C4-2B (cell line): ENCODE data around the gene NLGN1.

Source experiments
- H3K27ac ChIP-seq: fragments of 450-650 bp; 2 replicates; pipeline ENCODE4 v1.5.1; 2017
- ZFX ChIP-seq: fragments of 450-650 bp; IDR thresholded peaks from 2 replicates; pipeline ENCODE4 v1.6.1; 2017
- TF ChIP-seq, protein P1 (sequence below): fragments of 450-650 bp; conservative IDR thresholded peaks from 2 replicates; pipeline ENCODE4 v1.5.1; 2017; ENCODE audit warnings: mild to moderate bottlenecking

Gene NLGN1

DNA sequence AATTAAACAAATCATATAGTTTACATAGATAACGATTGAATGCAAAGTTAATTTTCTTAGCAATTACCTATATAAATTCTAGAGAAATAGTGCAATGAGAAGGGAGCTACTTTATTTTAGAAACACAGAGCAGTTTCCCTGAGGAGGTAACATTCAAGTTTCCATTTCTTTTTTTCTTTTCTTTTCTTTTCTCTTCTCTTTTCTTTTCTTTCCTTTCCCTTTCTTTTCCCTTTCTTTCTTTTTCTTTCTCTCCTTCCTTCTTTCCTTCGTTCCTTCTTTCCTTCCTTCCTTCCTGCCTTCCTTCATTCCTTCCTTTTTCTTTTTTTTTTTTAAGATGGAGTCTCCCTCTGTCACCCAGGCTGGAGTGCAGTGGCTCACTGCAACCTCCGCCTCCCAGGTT, 417.3 kb downstream of the NLGN1 start:
- H3K27ac ChIP-seq: no peak overlapping the region
- TF ChIP-seq, protein P1, sequence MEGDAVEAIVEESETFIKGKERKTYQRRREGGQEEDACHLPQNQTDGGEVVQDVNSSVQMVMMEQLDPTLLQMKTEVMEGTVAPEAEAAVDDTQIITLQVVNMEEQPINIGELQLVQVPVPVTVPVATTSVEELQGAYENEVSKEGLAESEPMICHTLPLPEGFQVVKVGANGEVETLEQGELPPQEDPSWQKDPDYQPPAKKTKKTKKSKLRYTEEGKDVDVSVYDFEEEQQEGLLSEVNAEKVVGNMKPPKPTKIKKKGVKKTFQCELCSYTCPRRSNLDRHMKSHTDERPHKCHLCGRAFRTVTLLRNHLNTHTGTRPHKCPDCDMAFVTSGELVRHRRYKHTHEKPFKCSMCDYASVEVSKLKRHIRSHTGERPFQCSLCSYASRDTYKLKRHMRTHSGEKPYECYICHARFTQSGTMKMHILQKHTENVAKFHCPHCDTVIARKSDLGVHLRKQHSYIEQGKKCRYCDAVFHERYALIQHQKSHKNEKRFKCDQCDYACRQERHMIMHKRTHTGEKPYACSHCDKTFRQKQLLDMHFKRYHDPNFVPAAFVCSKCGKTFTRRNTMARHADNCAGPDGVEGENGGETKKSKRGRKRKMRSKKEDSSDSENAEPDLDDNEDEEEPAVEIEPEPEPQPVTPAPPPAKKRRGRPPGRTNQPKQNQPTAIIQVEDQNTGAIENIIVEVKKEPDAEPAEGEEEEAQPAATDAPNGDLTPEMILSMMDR: no peak

DNA sequence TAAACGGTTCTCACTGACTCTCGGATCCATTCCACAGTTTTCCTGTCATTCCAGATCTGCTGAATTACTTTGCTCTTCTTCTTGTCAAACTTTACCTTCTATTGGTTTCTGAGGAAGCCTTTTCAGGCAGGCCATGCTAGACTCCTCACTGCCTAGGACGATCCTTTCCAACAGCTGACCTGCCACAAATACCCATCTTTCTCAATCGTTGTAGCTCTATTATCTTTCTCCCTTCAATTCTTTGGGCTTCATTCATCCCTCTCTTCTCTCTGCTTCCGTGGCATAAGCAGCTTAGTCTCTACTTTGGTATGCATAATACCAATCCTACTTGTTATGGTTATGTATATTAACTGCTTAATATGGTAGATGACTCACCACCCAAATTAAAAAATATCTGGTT, 421.8 kb downstream of the NLGN1 start:
- TF ChIP-seq, protein P1: no peak
- no peak for TF ChIP-seq ZFX

DNA sequence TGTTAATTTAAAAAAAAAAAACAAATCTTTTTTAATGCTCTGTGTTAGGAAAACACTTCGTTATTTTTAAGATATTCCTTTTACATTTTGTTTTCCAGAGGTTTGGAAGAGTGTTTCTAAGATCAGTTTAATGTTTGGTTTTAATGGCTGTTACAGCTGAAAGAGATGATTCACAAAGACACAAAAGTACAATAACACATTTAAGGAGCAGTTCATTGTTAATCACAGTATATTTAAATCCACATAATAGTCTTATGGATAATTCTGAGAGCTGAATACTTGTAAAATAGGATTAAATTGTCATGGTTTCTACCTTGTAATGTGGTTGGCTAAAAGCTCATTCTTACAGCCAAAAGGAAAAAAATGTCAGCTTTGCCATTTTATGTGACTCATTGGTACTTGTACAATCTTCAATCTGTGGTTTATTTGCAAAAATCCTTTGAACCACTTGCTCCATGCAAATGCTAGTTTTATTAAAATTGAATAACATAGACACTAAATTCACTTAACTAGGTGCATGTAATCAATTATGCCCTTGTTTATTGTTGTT, 426.4 kb downstream of the NLGN1 start:
- TF ChIP-seq, protein P1: no peak
- TF ChIP-seq ZFX: no peak

More for the DNA sequence above, 421.8 kb downstream of the NLGN1 start:
- H3K27ac ChIP-seq: no peak overlapping the region

DNA sequence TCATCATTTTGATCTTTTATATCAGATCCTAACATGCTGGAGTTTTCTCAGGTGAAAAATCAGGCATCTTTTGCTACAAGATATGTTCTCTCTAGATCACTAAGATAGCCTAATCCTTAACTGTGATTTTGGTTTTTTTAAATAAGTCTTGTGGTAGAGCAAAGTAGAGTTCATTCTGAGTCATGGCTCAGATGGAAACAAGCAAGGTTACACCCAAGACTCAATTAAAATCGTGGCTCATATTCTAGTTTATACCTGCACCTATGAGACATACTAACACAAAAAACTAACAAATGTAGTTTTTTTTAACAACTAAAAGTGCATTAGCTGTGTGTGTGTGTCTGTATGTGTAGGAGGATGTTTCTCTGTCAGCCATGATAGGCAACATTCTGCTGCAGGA, 428.2 kb downstream of the NLGN1 start:
- TF ChIP-seq, protein P1: no peak
- TF ChIP-seq ZFX: no peak
- H3K27ac ChIP-seq: no peak overlapping the region

More for the DNA sequence above, 426.4 kb downstream of the NLGN1 start:
- H3K27ac ChIP-seq: no peak overlapping the region

DNA sequence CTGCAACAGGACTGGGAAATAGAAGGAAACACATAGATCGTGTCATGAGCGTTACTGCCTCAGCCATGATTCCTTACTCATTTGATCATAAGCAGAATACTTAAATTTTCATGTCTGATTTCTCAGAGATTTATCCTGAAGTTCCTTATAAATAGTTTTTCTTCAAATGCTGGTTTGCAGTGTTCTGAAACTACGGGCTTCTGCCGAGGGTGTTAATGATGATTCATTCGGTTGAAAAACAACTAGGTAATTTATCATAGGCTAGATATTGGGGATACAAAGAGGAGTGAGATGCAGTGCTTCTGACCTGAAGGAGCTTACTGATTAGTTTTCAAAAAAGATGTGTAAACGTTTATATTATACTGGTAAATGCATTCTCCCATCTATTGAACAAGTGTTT, 428.9 kb downstream of the NLGN1 start:
- TF ChIP-seq ZFX: no peak
- TF ChIP-seq, protein P1: no peak
- no peak overlapping the region for H3K27ac ChIP-seq

DNA sequence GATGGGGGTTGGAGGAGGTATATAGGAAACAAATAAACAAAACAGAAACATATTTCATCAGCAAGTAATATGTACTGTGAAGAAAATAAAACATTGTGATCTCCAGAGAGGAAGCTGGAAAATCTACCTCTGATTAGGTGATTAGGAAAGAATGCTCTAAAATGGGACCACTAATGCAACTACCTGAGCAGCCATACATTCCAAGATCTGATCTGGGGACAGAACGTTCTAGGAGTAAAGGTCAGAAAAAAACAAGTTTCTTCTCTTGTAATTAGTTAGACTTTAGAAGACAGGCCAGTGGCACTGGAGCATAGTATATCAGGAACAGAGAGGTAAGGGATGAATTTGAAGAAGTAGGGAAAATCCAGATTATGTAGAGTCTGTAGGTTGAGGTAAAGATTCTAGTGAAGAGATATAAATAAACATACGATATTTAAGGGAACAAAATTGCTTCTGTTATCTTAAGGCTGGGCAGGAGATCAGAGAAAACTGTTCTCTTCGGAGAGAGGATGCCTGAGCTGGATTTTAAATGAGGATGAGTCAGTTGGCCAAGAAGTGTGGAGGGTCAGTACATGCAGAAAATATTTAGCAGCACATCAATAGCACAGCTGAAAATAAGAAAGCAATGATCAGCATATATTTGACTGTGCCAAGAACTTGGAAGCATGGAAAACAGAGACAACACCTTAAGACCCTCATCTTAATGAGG, 429.5 kb downstream of the NLGN1 start:
- TF ChIP-seq, protein P1: no peak
- TF ChIP-seq ZFX: no peak
- no peak overlapping the region for H3K27ac ChIP-seq

DNA sequence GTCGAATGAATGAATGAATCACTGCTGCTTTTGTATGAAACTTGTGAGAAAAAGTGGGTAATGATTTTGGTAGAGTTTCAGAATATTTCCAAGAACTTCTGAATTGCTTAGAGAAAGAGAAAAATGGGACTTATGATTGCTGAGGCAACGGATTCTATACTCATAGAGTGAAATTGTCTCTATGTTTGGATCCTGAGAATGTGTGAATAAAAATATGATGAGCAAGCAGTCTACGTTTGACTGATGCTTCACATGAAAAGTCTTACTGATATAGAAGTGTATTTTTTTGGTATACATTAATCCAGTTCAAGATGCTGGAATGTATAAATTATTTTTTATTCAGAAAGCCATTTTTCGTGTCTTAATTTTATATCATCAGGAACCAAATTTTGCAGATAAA, 441.1 kb downstream of the NLGN1 start:
- no peak overlapping the region for H3K27ac ChIP-seq
- TF ChIP-seq, protein P1: no peak
- TF ChIP-seq ZFX: no peak
